ENCODE measurements around the gene PLB1.
A peak's percentile ranks its signal among the peaks of the same experiment; 100 is the strongest.
"Not testable (repeated sequence)": the region's sequence is repeated elsewhere in the genome, so short reads cannot be mapped to it uniquely, and the experiment has no call there.

The PLB1 gene

DNA sequence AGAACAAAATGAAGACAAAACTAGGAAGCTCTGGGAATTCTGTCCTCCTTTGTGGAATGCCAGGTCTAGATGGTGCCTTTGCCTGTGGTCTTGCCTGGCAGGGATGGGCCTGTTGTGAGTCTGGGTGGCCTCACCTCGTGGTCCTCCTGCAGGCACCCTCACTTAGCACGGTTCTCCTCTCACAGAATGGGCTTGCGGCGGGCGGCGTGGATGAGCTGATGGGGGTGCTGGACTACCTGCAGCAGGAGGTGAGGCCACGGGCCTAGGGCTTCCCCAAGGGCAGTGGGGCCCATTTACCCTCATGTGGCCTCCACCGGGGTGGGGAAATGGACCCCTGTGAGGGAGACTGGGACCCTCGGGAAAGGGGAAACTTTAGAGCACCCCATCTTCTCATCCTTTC is 42.3 kb downstream of the PLB1 start:
- DNase-seq (ENCODE audit: low spot score), result no peak

DNA sequence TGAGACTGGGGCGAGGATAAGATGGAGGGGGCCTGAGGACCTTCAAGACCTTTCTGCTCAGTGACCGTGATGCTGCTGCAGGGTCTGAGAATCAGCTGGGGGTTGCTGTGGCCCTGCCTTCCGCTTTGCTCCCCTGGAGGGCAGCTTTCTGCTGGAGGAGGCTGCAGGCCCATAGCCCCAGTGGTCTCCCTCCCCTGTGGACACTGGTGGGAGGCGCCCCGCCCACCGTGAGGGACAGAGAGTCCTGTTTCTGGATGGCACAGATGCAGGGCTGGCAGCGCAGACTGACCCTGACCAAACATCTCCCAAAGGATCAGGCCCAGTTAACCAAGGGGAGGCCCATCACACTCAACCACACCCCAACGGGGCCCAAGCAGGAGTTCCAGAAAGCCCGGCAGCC is 42.8 kb downstream of the PLB1 start:
- no peak for DNase-seq (ENCODE audit: low spot score)

DNA sequence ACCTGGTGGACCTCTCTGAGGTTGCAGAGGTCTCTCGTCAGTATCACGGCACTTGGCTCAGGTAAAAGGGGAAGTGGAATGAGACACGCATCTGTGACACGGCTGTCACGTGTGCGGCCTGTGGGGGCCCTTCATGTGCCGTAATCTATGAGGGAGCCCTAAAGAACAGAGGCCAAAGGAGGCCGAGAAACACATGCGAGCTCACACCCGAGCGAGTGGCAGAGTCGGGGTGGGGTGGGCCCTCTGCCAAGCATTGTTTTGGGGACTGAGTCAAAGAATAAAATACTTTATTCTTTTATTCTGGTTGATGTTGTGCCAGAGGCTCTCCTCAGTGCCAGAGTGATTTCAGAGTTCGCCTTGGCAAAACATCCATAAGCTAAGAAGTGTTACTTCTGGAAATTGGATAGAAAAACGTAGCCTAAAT is 43.3 kb downstream of the PLB1 start:
- no peak for DNase-seq (ENCODE audit: low spot score)

DNA sequence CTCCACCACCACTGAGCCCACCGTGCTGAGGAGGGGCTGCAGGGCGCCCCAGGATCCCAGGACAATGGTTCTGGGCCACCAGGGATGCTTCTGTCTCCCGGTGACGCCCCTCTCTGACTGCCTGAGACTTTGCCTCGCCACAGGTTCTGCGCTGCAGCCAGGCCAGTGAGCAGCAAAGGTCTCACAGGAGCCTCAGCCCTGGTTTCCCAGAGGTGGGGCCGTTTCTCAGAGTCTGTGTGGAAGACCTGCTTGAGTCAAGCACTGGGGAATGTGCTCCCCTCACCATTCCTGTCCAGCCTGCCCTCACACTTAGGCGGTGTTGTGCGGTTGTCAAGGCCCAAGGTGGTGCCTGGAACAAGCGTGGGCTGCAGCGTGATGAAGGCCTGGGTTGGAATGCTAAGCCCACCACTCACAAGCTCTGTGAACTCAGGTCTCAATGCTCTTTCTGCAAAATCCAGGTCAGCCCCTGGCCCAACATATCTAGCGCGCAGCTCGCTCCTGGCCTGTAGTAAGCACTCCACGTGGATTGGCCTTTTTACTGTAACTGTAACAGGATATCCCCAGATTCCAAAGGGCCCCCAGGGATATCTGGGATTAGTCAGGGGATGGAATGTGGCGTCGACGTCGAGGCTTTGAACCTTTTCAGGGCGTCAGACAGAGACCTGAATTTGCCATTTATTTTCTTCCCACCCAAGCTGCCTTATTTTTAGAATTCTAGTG is 47.6 kb downstream of the PLB1 start:
- DNase-seq (ENCODE audit: low spot score), result no peak

DNA sequence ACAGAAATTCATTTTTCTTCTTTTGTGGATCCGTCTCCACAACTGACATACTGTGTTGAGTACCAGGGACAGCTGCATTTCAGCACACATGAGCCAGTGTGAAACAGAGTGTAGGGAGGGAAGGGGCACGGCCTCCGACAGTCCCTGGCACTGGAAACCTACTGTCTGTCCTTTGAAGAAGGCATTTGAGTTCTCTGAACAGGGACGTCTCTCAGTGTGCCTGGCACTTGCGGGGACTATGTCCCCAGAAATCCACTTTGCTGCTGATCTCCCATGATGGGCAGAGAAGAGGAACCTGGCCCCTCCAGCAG is 48.1 kb downstream of the PLB1 start:
- no peak for DNase-seq (ENCODE audit: low spot score)

DNA sequence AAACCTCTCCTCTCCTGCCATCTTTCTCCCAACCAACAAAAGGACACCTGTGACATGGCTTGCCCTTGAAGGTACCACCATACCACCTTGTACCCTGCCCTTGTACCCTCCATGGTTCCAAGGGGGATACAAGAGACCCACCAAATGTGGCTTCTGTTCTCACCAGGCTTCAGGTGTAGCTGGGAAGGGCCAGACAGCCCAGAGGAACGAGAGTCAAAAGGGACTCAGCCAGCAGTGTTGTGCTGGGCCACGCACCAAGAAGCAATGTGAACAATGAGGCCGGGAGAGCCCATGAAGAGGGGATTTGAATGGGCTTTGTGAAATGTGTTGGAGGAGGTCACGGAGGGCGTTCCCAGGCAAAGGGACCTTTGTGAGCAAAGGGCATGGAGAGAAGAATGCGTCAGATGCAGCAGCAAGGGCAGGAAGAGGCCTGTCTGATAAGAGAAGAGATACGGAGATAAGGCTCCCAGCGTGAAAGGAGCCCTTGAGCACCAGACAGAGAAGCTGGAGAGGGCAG is 48.6 kb downstream of the PLB1 start:
- peak; percentile 43 for DNase-seq (ENCODE audit: low spot score)

DNA sequence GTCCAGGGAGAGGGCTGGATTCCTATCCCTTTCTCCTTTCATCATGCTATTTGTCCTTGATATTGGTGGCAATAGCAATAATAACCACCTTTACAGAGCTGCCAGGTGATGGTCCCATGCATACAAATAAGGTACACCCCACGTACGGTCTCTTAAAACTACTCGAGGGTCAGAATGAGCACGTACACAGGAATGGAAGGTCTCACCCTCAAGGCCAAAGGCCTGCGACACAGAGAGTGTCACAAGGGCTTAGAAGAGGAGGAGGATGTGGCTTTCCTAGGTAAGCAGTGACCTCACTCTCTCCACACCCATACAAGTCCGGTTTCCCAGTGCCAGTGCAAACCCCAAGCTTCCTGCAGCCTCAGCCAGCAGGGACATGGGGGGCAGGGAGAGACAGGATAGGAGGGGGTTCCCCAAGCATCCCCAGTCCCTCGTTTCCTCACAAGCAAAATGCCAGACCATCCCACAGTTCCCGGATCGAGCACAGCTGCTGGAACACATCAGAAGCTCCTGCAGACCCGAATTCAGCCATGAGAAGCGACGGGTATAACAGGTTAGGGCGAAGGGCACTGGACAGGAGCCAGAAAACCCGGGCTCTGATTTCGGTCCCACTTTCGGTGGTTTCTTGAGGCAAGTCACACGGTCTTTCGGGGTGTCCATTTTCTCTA is 49.2 kb downstream of the PLB1 start:
- DNase-seq (ENCODE audit: low spot score), result no peak

DNA sequence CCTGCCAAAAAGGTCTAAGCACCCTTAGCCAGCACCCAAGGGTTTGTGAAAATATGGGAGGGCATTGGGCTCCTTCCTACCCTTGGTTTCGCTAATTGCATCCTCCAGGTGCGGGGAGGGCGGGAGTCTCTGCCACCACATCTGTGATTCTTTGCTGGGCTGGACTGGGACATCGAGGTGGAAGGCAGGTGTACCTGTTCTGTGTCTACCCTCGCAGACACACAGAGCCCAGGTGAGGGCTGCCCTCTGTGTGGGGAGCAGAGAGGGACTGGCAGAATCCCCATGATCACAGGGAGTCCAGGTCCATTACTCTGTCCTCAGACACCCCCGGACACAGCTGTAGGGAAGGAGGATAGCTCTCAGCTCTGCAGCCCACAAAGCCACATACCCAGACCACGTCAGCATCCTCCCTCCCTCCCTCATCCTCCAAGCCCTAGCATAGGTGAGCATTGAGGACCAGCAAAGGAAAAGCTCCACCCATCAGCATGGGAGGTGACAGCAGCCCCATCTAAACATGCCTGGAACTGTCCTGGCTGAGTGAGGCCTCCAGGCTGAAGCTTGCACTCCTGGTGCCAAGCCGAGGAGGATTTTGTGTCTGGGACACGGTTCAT is 49.8 kb downstream of the PLB1 start:
- DNase-seq (ENCODE audit: low spot score), result no peak

DNA sequence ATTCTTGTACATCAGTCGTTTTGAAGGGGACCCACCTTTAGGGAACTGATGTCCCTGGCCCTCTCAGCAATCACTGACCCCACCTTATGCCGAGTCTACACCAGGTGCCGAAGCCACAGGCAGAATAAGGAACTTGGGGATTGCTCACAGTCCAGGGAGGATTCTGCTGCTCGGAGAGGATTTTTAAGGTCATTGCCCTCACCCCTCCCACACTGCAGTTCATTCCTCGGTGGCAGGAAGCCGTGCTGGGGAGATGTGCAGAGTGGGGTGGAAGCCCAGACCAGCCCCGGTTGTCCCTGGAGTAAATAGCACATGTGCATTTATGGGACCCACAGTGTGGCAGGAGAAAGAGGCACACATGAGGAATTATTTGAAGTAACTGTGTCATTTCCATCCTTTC is 50.4 kb downstream of the PLB1 start:
- no peak for DNase-seq (ENCODE audit: low spot score)

DNA sequence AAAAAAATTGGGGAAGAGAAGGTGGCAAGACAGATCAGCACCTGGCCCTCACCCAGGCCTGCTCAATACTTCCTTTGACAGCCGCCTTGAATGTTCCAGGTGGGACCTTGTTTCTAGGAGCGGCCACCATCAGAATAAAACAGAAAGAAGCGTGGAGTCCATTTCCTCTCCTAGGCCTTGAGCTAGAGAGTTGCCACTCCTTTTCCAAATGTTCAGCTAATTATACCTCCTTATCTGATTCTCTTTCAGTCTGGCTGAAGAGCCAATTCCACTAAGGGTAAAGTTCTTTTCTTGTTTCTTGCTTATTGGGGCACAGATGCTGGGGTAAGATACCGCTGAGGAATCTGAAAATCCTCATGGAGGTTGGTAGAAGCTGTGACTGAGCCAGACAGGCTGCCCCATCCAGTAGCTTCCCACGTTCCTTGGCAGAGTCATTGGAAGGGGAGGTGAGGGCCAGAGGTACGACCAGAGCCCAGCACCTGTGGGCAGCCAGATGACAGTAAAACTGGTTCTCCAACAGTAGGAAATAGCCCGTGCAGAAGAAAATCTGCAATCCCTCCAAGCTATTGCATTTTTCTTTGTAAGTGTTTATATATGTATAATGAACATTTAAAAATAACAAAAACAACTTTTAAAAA is 51.5 kb downstream of the PLB1 start:
- DNase-seq (ENCODE audit: low spot score), result no peak

DNA sequence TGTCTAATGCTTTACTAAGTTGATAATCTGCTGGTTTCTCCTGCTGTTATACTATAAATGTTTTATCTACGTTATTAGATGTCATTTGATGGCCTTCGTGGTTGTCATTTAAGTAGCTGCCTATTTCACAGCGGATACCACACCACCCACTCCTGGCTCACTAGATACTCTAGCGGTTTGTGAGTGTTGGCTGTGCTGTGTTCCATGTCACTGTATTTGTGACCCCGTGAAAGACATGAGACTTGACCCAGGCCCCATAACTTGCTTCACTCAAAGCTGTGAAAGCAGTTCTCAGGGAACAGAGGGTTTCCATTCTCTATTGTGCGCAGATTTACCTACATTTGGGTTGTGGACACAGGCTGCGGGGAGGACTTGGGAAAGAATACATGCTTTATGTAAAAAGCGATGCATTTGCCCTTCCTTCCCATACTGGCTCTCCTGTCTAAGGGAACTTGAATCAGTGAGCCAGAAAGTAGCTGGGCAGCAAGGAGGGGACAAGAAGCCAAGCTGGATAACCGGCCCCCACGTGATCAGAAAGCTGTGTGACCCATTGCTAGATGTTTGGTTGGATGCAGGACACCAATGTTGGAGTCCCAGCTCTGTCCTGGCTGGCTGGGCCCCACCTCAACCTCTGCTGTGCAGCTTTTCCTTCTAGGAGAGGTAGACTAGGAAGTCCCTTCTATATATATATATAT is 52.2 kb downstream of the PLB1 start:
- DNase-seq (ENCODE audit: low spot score), result no peak

DNA sequence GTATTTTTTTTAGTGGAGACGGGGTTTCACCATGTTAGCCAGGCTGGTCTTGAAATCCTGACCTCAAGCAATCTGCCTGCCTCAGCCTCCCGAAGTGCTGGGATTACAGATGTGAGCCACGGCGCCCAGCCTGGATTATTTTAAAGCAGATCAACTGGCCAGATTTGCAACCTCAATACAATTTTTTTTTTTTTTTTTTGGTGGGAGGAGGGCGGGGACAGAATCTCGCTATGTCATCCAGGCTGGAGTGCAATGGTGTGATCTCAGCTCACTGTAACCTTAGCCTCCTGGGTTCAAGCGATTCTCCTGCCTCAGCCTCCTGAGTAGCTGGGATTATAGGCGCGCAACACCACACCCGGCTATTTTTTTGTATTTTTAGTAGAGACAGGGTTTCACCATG is 54.5 kb downstream of the PLB1 start:
- DNase-seq (ENCODE audit: low spot score), result not testable (repeated sequence)

DNA sequence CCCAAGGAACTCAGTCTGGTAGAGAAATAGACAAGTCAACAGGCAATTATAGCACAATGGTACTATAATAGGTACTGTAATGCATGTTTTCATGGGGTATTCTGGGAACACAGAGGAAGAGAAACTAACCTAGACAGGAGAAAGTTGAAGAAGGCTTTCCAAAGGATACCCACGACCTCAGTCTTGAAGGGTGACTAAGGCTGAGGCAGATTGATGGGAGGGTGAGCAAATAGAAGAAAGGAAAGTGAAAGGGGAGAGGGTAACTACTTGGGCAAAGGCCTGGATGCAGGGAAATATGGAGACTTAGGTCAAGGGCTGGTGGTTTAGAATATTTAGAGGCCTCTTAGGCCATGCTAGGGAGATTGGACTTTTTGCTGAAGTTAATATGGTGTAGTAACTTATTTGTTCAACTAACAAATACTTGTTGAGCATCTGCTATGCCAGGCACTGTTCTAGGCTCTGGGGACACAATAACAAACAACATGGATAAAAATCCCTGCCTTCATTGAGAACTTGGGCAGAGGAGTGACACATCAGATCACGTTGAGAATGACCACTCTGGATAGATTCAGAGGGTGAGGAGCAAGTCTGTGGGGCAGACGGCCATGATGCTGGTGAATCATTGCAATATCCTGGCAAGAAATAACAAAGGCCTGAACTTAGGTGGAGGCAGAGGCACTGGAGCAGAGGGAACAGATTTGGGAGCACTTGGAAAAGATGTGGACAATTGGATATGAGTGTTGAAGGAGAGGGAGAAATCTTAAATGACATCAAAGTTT is 56.4 kb downstream of the PLB1 start:
- DNase-seq (ENCODE audit: low spot score), result no peak

DNA sequence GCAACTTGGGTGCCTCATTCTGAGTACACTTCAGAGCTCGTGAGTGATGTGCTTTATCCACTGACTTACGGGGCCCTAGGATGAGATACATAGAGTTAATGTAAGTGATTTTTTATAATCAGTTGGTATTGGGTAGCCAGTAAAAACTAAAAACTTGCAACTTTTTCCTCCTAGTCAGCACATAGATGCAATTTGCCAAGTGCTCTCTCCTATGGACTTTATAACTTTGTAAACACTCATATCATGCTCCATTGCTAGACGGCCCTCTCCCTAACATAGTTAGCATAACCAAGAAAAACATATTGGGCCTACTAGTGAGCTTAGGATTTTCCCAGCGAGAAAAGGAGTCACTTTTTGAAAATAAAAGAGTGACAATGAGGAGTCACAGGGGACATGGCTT is 60.4 kb downstream of the PLB1 start:
- no peak for DNase-seq (ENCODE audit: low spot score)

DNA sequence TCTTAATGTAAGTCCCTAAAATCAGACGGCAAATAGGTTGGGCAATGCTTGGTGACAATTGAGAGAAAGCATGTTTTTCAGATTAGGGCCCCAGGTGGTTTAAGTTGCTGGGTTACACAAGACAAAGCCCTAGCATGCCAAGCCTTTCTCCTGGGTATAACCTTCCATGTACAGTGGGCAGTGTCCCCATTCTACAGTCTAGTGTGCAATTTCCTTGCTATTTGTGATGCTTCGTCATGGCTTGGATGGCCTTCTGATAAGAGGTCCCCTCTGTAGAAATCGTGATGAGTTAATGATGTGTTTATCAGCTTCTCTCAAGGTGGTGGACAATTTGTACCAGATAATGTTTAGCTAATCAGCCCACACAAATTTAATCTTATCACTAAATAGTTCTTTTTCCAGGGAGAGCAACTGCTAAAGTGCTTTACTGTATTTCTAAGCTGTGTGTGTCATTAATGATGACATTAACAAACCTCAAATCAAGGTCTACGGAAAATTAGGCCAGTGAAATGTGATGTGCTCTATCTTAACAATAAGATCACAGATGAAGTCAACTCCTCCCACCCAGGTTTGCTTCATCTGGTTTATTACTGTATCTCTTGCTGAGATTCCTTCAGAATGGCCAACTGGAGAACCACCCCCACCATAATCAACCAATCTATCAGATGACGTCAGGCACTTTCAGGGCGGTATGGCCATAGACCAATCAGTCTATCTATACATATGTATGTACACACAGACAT is 61.7 kb downstream of the PLB1 start:
- DNase-seq (ENCODE audit: low spot score), result no peak

DNA sequence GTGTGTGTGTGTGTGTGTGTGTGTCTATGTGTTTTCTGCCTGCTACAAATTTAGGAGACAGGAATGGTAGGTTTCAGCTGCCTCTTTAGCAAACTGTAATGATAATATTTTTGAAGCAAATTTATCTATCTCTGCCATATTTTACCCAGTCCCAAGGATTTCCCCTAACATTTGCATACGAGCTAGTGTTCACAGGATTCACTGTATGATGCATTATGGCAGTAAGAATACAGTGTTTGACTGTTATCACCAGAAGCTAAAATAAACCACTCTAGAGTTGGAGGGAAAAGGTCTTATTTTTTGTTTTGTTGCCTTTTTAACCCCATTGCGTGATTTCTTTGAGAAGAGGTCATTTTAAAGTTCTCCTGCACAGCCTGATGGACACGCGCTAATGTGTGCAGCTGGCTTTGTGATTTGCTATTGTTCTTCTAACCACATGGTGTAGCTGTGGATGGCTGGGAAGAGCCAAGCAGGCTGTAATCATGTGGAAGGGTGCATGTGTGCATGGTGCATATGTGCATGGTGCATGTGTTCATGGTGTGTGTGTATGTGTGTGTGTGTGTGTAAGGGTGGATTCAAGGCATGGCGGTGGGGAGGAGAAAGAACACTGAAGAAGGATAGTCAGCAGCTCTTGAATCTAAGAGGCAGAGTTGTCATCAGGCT is 62.4 kb downstream of the PLB1 start:
- DNase-seq (ENCODE audit: low spot score), result no peak

DNA sequence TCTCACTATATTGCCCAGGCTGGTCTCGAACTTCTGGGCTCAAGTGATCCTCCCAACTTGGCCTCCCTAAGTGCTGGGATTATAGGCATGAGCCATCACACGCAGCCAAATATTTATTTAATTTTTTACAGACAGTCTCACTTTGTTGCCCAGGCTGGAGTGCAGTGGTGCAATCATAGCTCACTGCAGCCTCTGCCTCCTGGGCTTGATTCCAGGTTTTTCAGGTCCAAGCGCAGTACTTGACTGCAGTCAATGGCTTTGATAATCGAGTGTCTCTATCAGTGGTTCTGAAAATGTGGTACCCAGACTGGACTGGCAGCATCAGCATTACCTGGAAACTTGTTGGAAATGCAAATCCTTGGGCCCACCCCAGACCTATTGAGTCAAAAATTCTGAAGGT is 63.1 kb downstream of the PLB1 start:
- no peak for DNase-seq (ENCODE audit: low spot score)

DNA sequence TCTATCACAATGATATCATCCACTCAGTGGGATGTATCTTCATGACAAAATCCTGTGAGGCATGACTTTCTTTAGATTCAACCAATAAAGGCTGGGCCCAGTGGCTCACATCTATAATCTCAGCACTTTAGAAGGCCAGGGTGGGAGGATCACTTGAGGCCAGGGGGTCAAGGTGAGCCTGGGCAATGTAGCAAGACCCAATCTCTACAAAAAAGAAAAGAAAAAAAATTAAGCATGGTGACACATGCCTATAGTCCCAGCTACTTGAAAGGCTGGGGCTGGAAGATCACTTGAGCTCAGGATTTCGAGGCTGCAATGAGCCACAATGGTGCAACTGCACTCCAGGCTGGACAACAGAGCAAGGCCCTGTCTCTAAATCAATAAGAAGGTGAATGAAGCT is 68.0 kb downstream of the PLB1 start:
- DNase-seq (ENCODE audit: low spot score), result no peak

DNA sequence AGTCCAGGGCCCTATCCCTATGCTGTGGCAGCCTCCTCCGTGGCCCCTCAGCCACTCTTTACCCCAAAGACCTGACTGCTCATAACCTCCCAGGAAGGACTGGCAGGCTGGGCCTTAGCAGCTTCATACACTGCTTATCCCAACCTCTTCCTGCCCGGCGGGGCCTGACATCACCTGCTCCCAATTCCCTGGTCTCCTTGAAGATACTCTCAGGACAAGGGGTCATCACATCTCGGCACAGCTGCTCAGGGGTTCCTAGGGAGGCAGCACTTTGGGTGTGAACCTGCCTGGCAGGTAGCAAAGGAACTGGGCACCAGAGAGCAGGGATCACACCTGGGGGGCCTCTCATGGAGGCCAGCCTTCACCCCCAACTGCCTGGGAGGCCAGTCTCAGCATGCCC is 68.5 kb downstream of the PLB1 start:
- DNase-seq (ENCODE audit: low spot score), result no peak

DNA sequence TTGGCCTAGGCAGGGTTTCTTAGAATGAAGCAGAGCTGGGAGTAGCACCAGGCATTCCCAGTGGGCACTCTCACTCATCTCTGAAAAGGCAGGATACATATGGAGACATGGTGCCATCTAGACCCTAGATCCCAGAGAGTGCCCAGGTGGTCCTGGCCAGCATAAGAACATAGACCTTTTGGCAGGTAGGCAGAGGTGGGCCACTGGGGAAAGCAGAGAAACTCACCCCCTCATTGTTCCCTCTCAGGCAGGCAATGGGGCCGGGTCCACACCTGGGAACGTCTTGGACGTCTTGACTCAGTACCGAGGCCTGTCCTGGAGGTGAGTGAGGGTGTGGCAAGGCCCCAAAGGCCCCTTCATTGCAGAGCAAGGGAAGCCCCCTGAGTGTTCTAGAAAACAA is 69.2 kb downstream of the PLB1 start:
- no peak for DNase-seq (ENCODE audit: low spot score)

Measured in LoVo (cell line).